Muscle of leg (tissue), 11 donors: ENCODE results near the gene FUCA2. TPM values are rescaled to one million over a fixed set of nuclear protein-coding genes. Genes with fewer than 3 reads are reported as not detected.
"Not testable (repeated sequence)": the region's sequence is repeated elsewhere in the genome, so short reads cannot be mapped to it uniquely, and the experiment has no call there.

Source experiments
- DNase-seq: peaks from one replicate; pipeline ENCODE4 v3.0.0; 2013
- H3K27ac ChIP-seq: one replicate; pipeline ENCODE4 v1.5.1; 2013; ENCODE audit warnings: mild to moderate bottlenecking, low read length, control low read depth
- H3K27me3 ChIP-seq: one replicate; pipeline ENCODE4 v1.6.1; 2013; ENCODE audit warnings: low read length; ENCODE audit not compliant: control insufficient read depth, insufficient read depth
- H3K36me3 ChIP-seq: one replicate; pipeline ENCODE4 v1.6.1; 2013; ENCODE audit warnings: low read length; ENCODE audit not compliant: control insufficient read depth, insufficient read depth
- H3K4me1 ChIP-seq: one replicate; pipeline ENCODE4 v1.6.1; 2013; ENCODE audit warnings: low read length; ENCODE audit not compliant: control insufficient read depth, insufficient read depth
- H3K4me3 ChIP-seq: one replicate; pipeline ENCODE4 v1.5.1; 2013; ENCODE audit warnings: low read length, control low read depth
- H3K9me3 ChIP-seq: replicated peaks from 2 replicates; pipeline ENCODE4 v1.6.1; 2013; ENCODE audit warnings: low read depth, low read length; ENCODE audit not compliant: control insufficient read depth
- WGBS: methylation state at CpG from one replicate; pipeline ENCODE4 v1.1.5; 2013; ENCODE audit warnings: missing lambda C conversion rate; ENCODE audit not compliant: insufficient coverage; 5-methylcytosine and 5-hydroxymethylcytosine counted together
- polyA plus RNA-seq, 8 donors: library from polyadenylated mRNA; unstranded; fragments of 120-200 nt; gene quantifications; one replicate each; pipeline versions ENCODE4 v1.2.1 to v1.2.3, GENCODE V29; 2013; ENCODE audit warnings: inconsistent platforms in 1 of 8, low replicate concordance in 1 of 8; ENCODE audit not compliant: insufficient read length in 8 of 8, insufficient read depth in 1 of 8
- total RNA-seq: library from RNA; stranded (reverse); fragments of 120-200 nt; gene quantifications from one replicate; pipeline ENCODE4 v1.2.4, GENCODE V29; 2013

The FUCA2 gene
- total and polyA plus RNA-seq, 9 donors, result 22.2 to 34.9 (median 25.7) TPM

- Histone ChIP-seq H3K27ac (no peak overlapping the region), H3K9me3 (no peaks in the 10 kb centered on the region), H3K36me3 (no peaks in the 10 kb centered on the region), H3K27me3 (peaks cover 2% of the 10 kb centered on the region), H3K4me1 (peaks cover 17% of the 10 kb centered on the region), H3K4me3 (no peak overlapping the region)
- DNase-seq, result no peak
- WGBS, result 20% methylated on average over 1 of the region's 3 CpGs
These were observed 5.9 kb upstream of the FUCA2 start for GRCh38 chr6:143517447-143517773.

- Histone ChIP-seq H3K27ac (no peak overlapping the region), H3K9me3 (no peaks in the 10 kb centered on the region), H3K4me3 (no peak overlapping the region), H3K36me3 (no peaks in the 10 kb centered on the region), H3K27me3 (peaks cover 2% of the 10 kb centered on the region), H3K4me1 (peaks cover 20% of the 10 kb centered on the region)
- DNase-seq, result no peak
- 60% methylated on average over 1 of the region's 2 CpGs for WGBS
These were observed 5.3 kb upstream of the FUCA2 start for GRCh38 chr6:143516690-143517446.

- no peak overlapping the region for H3K4me3 ChIP-seq
- H3K36me3 ChIP-seq, result no peaks in the 10 kb centered on the region
- no peak for DNase-seq
- peaks cover 2% of the 10 kb centered on the region for H3K27me3 ChIP-seq
- 72% methylated on average over 2 of the region's 7 CpGs for WGBS
- H3K4me1 ChIP-seq, result peaks cover 24% of the 10 kb centered on the region
- no peak overlapping the region for H3K27ac ChIP-seq
- H3K9me3 ChIP-seq, result no peaks in the 10 kb centered on the region
These were observed 4.3 kb upstream of the FUCA2 start for GRCh38 chr6:143515766-143516355.

GRCh38 chr6:143515061-143515760 is 3.7 kb upstream of the FUCA2 start:
- 48% methylated on average over 7 of the region's 12 CpGs for WGBS
- peaks cover 26% of the 10 kb centered on the region for H3K4me1 ChIP-seq
- peak overlapping the region; percentile 68 for H3K27ac ChIP-seq

GRCh38 chr6:143513410-143513809 is 1.9 kb upstream of the FUCA2 start:
- no peaks in the 10 kb centered on the region for H3K36me3 ChIP-seq
- DNase-seq, result no peak
- H3K4me3 ChIP-seq, result no peak overlapping the region
- no peak overlapping the region for H3K27ac ChIP-seq
- peaks cover 26% of the 10 kb centered on the region for H3K4me1 ChIP-seq
- peaks cover 2% of the 10 kb centered on the region for H3K27me3 ChIP-seq
- no CpG with 5 or more reads among the region's 4 CpGs for WGBS
- H3K9me3 ChIP-seq, result no peaks in the 10 kb centered on the region

More at GRCh38 chr6:143515061-143515760, 3.7 kb upstream of the FUCA2 start:
- H3K9me3 ChIP-seq, result no peaks in the 10 kb centered on the region
- peak; percentile 82 for DNase-seq
- H3K4me3 ChIP-seq, result no peak overlapping the region
- peaks cover 2% of the 10 kb centered on the region for H3K27me3 ChIP-seq
- no peaks in the 10 kb centered on the region for H3K36me3 ChIP-seq

GRCh38 chr6:143510326-143510725 is 1.2 kb downstream of the FUCA2 start:
- DNase-seq, H3K4me3 ChIP-seq, H3K27ac ChIP-seq, H3K9me3 ChIP-seq, H3K27me3 ChIP-seq: not testable (repeated sequence)
- Histone ChIP-seq H3K36me3 (peaks cover 21% of the 10 kb centered on the region), H3K4me1 (peaks cover 15% of the 10 kb centered on the region)
- no CpG with 5 or more reads among the region's 13 CpGs for WGBS

- Histone ChIP-seq H3K27me3 (no peaks in the 10 kb centered on the region), H3K27ac (no peak overlapping the region), H3K36me3 (peaks cover 29% of the 10 kb centered on the region), H3K4me1 (peaks cover 9% of the 10 kb centered on the region), H3K9me3 (no peaks in the 10 kb centered on the region), H3K4me3 (no peak overlapping the region)
- DNase-seq, result no peak
- no CpG with 5 or more reads among the region's 6 CpGs for WGBS
These were observed 4.0 kb downstream of the FUCA2 start for GRCh38 chr6:143507358-143508145.

- Histone ChIP-seq H3K4me1 (peaks cover 3% of the 10 kb centered on the region), H3K4me3 (no peak overlapping the region), H3K36me3 (peaks cover 32% of the 10 kb centered on the region), H3K27me3 (no peaks in the 10 kb centered on the region), H3K27ac (no peak overlapping the region), H3K9me3 (no peaks in the 10 kb centered on the region)
- no peak for DNase-seq
- 100% methylated on average over 1 of the region's 2 CpGs for WGBS
These were observed 4.9 kb downstream of the FUCA2 start for GRCh38 chr6:143506620-143507019.

- H3K4me1 ChIP-seq, result peaks cover 2% of the 10 kb centered on the region
- H3K27ac ChIP-seq, result no peak overlapping the region
- 100% methylated on average over 2 of the region's 6 CpGs for WGBS
- no peak for DNase-seq
- no peaks in the 10 kb centered on the region for H3K9me3 ChIP-seq
- no peak overlapping the region for H3K4me3 ChIP-seq
- no peaks in the 10 kb centered on the region for H3K27me3 ChIP-seq
- H3K36me3 ChIP-seq, result peaks cover 32% of the 10 kb centered on the region
These were observed 5.3 kb downstream of the FUCA2 start for GRCh38 chr6:143506199-143506598.

GRCh38 chr6:143505537-143505936 is 6.0 kb downstream of the FUCA2 start:
- WGBS, result no CpG with 5 or more reads among the region's 2 CpGs
- DNase-seq, result no peak
- Histone ChIP-seq H3K27me3 (no peaks in the 10 kb centered on the region), H3K9me3 (no peaks in the 10 kb centered on the region), H3K36me3 (peaks cover 34% of the 10 kb centered on the region), H3K4me3 (no peak overlapping the region), H3K4me1 (no peaks in the 10 kb centered on the region), H3K27ac (no peak overlapping the region)
